Testis (tissue), 3 donors: ENCODE measurements around the gene MEGF6. TPM values are rescaled to one million over a fixed set of nuclear protein-coding genes. Genes with fewer than 3 reads are reported as not detected.

Source experiments
- DNase-seq: peaks from one replicate; pipeline ENCODE4 v3.0.0-alpha.2; 2019
- H3K27ac ChIP-seq, 2 donors: fragments of 200-600 bp; sonication (generic); one replicate each; pipeline ENCODE4 v1.5.1; 2019
- H3K27me3 ChIP-seq: fragments of 200-600 bp; sonication (generic); one replicate; pipeline ENCODE4 v1.5.1; 2019
- H3K36me3 ChIP-seq: fragments of 200-600 bp; sonication (generic); one replicate; pipeline ENCODE4 v1.5.1; 2017; ENCODE audit warnings: low read depth; ENCODE audit errors: missing control alignments
- H3K4me1 ChIP-seq: fragments of 200-600 bp; sonication (generic); one replicate; pipeline ENCODE4 v1.5.1; 2019
- H3K4me3 ChIP-seq, 2 donors: fragments of 200-600 bp; sonication (generic); one replicate each; pipeline ENCODE4 v1.5.1; 2017 to 2019
- H3K9me3 ChIP-seq: fragments of 200-600 bp; sonication (generic); one replicate; pipeline ENCODE4 v1.5.1; 2017
- CTCF ChIP-seq, 3 experiments: fragments of 450-650 bp in 2 of 3; fragments of 200-600 bp in 1 of 3; sonication (generic) in 1 of 3; IDR thresholded peaks; one replicate each; pipeline ENCODE4 v1.5.1; 2016 to 2019; ENCODE audit warnings: antibody characterized with exemption in 3 of 3, mild to moderate bottlenecking in 2 of 3, moderate library complexity in 1 of 3
- POLR2A ChIP-seq: fragments of 450-650 bp; IDR thresholded peaks from one replicate; pipeline ENCODE4 v1.6.1; 2017; ENCODE audit warnings: antibody characterized with exemption, mild to moderate bottlenecking, moderate library complexity
- WGBS, 2 donors: methylation state at CpG; one replicate each; pipeline ENCODE4 v1.1.5; 2018; 5-methylcytosine and 5-hydroxymethylcytosine counted together
- intact Hi-C: fragments of 100-400 bp; cut with DNase I; formaldehyde crosslinking; loops from one replicate; pipeline ENCODE4 v1.15.1; 2023; ENCODE audit warnings: low total_unique reads
- polyA plus RNA-seq: library from polyadenylated mRNA; stranded (reverse); fragments of 350-450 nt; fragmentation: Illumina TruSeq; extraction: RNeasy Lipid Tissue Mini Kit (QIAGEN cat#74804); gene quantifications from one replicate; pipeline ENCODE4 v1.2.3, GENCODE V29; 2014; ENCODE audit warnings: low read depth, low replicate concordance; ENCODE audit not compliant: insufficient read depth
- total RNA-seq, 2 donors: library from RNA; depleted of rRNA; stranded (reverse); fragments of >200 nt; gene quantifications; one replicate each; pipeline ENCODE4 v1.2.3, GENCODE V29; 2016

MEGF6 gene
- total and polyA plus RNA-seq, 3 donors from 2014 or later = 9.0 to 26.4 (median 16.1) TPM

- Histone ChIP-seq H3K4me1 (no peaks in the 10 kb centered on the region), H3K27ac (no peak overlapping the region), H3K9me3 (no peaks in the 10 kb centered on the region), H3K27me3 (no peaks in the 10 kb centered on the region), H3K36me3 (no peaks in the 10 kb centered on the region), H3K4me3 (no peak overlapping the region)
- no peak for DNase-seq
- 84 to 88% methylated on average over 11 of the region's 11 CpGs for WGBS, 2 donors
- TF ChIP-seq POLR2A (no peak), CTCF (IDR thresholded peaks at IDR 0.05) (no peak)
- intact Hi-C loops = no loop called here
Observed at GRCh38 chr1:3636531-3636930, 25.2 kb upstream of the MEGF6 start.

GRCh38 chr1:3636080-3636479 lies 24.8 kb upstream of the MEGF6 start:
- DNase-seq = no peak
- TF ChIP-seq CTCF (IDR thresholded peaks at IDR 0.05) (no peak), POLR2A (no peak)
- WGBS, 2 donors = 87 to 88% methylated on average over 14 of the region's 14 CpGs
- H3K9me3 ChIP-seq = no peaks in the 10 kb centered on the region
- no peak overlapping the region for H3K27ac ChIP-seq
- H3K27me3 ChIP-seq = no peaks in the 10 kb centered on the region
- intact Hi-C loops = no loop called here
- no peak overlapping the region for H3K4me3 ChIP-seq
- no peaks in the 10 kb centered on the region for H3K36me3 ChIP-seq
- no peaks in the 10 kb centered on the region for H3K4me1 ChIP-seq

- Histone ChIP-seq H3K4me3 (no peak overlapping the region), H3K27me3 (no peaks in the 10 kb centered on the region), H3K9me3 (no peaks in the 10 kb centered on the region), H3K36me3 (no peaks in the 10 kb centered on the region), H3K4me1 (no peaks in the 10 kb centered on the region), H3K27ac (no peak overlapping the region)
- TF ChIP-seq POLR2A (no peak), CTCF (IDR thresholded peaks at IDR 0.05) (no peak)
- 91 to 93% methylated on average over 17 to 22 of the region's 22 CpGs for WGBS, 2 donors
- no peak for DNase-seq
- intact Hi-C loops = no loop called here
Observed at GRCh38 chr1:3634059-3634800, 22.9 kb upstream of the MEGF6 start.

- Histone ChIP-seq H3K27ac (no peak overlapping the region), H3K36me3 (no peaks in the 10 kb centered on the region), H3K4me1 (no peaks in the 10 kb centered on the region), H3K9me3 (no peaks in the 10 kb centered on the region), H3K27me3 (no peaks in the 10 kb centered on the region), H3K4me3 (no peak overlapping the region)
- TF ChIP-seq POLR2A = no peak
- TF ChIP-seq CTCF (IDR thresholded peaks at IDR 0.05) = no peak
- no peak for DNase-seq
- WGBS, 2 donors = 90 to 93% methylated on average over 20 to 28 of the region's 28 CpGs
- intact Hi-C loops = no loop called here
Observed at GRCh38 chr1:3633344-3634058, 22.2 kb upstream of the MEGF6 start.
